Measurements from ENCODE around the gene SYT9.

DNA sequence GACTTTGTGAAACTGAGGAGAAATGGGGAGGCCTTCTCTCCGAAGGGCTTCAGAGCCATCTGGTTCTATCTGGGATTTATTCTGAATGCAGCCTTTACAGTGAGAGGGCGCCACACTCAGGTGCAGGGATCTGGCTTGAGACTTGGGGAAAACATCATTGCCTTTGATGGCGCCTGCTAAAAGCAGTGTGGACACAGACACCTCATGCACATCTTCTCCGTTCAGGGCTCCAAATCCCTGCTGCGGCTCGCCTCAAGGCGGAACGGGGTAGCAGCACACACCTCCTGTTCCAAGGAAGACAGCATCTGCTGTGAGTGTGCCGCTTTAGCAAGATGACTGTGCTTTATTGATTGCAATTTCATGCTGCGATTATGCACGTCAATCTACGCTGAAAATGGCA is 196.5 kb downstream of the SYT9 start:
- TF ChIP-seq, protein P1, sequence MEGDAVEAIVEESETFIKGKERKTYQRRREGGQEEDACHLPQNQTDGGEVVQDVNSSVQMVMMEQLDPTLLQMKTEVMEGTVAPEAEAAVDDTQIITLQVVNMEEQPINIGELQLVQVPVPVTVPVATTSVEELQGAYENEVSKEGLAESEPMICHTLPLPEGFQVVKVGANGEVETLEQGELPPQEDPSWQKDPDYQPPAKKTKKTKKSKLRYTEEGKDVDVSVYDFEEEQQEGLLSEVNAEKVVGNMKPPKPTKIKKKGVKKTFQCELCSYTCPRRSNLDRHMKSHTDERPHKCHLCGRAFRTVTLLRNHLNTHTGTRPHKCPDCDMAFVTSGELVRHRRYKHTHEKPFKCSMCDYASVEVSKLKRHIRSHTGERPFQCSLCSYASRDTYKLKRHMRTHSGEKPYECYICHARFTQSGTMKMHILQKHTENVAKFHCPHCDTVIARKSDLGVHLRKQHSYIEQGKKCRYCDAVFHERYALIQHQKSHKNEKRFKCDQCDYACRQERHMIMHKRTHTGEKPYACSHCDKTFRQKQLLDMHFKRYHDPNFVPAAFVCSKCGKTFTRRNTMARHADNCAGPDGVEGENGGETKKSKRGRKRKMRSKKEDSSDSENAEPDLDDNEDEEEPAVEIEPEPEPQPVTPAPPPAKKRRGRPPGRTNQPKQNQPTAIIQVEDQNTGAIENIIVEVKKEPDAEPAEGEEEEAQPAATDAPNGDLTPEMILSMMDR (IDR thresholded peaks at IDR 0.05; ENCODE audit: extremely low read depth in 1 of 2, insufficient read depth in 1 of 2, low read depth in 1 of 2, low read length in 2 of 2): no peak
- TF ChIP-seq EZH2 (IDR thresholded peaks at IDR 0.05; ENCODE audit: borderline replicate concordance, low read depth, low read length, severe bottlenecking) (no peak), POLR2AphosphoS5 (IDR thresholded peaks at IDR 0.05; ENCODE audit: insufficient read depth, low read depth, low read length) (no peak), JUN (IDR thresholded peaks at IDR 0.05; ENCODE audit: borderline replicate concordance, insufficient read depth, insufficient read length, low read depth) (no peak), GATA2 (IDR thresholded peaks at IDR 0.05; ENCODE audit: insufficient read depth, insufficient read length, low read depth, low read length) (no peak)
- TF ChIP-seq, protein P2, sequence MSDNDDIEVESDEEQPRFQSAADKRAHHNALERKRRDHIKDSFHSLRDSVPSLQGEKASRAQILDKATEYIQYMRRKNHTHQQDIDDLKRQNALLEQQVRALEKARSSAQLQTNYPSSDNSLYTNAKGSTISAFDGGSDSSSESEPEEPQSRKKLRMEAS (IDR thresholded peaks at IDR 0.05; ENCODE audit: insufficient read depth, insufficient read length): no peak

Measured in endothelial cell of umbilical vein (primary cell).